ENCODE results near the gene TBL1Y. TPM values are rescaled to one million over a fixed set of nuclear protein-coding genes. Genes with fewer than 3 reads are reported as not detected.

Gene TBL1Y
- total RNA-seq, 4 donors from 2014 or later, result 0.27 to 0.31 TPM; not detected in 2

DNA sequence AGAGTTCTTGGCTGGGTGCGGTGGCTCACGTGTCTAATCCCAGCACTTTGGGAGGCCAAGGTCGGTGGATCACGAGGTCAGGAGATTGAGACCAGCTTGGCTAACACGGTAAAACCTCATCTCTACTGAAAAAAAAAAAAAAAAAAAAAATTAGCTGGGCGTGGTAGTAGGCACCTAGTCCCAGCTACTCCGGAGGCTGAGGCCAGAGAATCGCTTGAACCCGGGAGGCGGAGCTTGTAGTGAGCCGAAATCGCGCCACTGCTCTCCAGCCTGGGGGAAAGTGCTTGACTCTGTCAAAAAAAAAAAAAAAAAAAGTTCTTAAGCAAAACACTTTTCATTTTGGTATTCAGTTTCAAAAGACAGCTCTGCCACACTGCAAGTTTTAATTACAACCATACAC is 37.9 kb downstream of the TBL1Y start:
- no peak for ATAC-seq
- Histone ChIP-seq H3K4me1 (no peaks in the 10 kb centered on the region), H3K27ac (no peak overlapping the region), H3K36me3 (no peaks in the 10 kb centered on the region), H3K9me3 (no peaks in the 10 kb centered on the region), H3K27me3 (no peaks in the 10 kb centered on the region), H3K4me3 (no peak overlapping the region)
- TF ChIP-seq EP300 (IDR thresholded peaks at IDR 0.05) (no peak), POLR2AphosphoS5 (IDR thresholded peaks at IDR 0.05) (no peak), POLR2A (IDR thresholded peaks at IDR 0.05) (no peak)
- TF ChIP-seq, protein P1, sequence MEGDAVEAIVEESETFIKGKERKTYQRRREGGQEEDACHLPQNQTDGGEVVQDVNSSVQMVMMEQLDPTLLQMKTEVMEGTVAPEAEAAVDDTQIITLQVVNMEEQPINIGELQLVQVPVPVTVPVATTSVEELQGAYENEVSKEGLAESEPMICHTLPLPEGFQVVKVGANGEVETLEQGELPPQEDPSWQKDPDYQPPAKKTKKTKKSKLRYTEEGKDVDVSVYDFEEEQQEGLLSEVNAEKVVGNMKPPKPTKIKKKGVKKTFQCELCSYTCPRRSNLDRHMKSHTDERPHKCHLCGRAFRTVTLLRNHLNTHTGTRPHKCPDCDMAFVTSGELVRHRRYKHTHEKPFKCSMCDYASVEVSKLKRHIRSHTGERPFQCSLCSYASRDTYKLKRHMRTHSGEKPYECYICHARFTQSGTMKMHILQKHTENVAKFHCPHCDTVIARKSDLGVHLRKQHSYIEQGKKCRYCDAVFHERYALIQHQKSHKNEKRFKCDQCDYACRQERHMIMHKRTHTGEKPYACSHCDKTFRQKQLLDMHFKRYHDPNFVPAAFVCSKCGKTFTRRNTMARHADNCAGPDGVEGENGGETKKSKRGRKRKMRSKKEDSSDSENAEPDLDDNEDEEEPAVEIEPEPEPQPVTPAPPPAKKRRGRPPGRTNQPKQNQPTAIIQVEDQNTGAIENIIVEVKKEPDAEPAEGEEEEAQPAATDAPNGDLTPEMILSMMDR (IDR thresholded peaks at IDR 0.05), result no peak
- WGBS, 2 donors (ENCODE audit: low coverage in 1 of 2), result no CpG with 5 or more reads among the region's 13 CpGs

DNA sequence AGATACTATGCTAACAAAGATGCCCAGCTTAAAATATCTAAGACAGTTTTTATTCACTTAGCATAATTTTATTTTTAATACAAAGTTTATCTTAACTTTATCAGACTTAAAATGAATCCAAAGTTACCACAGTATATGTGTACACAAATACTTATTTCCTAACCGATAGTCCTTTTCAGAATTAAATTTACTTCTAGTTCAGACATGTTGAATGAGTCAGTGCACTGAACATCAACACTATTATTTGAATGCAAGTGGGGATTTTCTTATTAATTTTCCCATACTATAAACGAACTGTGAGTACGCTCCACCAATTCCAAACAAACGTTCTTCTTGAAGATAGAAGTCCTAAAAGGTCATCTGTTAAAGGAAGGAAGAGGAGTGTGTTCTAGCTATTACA is 39.5 kb downstream of the TBL1Y start:
- no peak for ATAC-seq
- no peaks in the 10 kb centered on the region for H3K4me1 ChIP-seq
- TF ChIP-seq EP300 (IDR thresholded peaks at IDR 0.05), result no peak
- no peak for TF ChIP-seq POLR2AphosphoS5 (IDR thresholded peaks at IDR 0.05)
- TF ChIP-seq, protein P1 (IDR thresholded peaks at IDR 0.05), result no peak
- TF ChIP-seq POLR2A (IDR thresholded peaks at IDR 0.05), result no peak
- H3K27ac ChIP-seq, result no peak overlapping the region
- H3K4me3 ChIP-seq, result no peak overlapping the region
- 31% methylated on average over 1 of the region's 4 CpGs; no CpG with 5 or more reads in 1 of the 2 donors for WGBS, 2 donors (ENCODE audit: low coverage in 1 of 2)
- no peaks in the 10 kb centered on the region for H3K9me3 ChIP-seq
- H3K27me3 ChIP-seq, result no peaks in the 10 kb centered on the region
- H3K36me3 ChIP-seq, result no peaks in the 10 kb centered on the region

DNA sequence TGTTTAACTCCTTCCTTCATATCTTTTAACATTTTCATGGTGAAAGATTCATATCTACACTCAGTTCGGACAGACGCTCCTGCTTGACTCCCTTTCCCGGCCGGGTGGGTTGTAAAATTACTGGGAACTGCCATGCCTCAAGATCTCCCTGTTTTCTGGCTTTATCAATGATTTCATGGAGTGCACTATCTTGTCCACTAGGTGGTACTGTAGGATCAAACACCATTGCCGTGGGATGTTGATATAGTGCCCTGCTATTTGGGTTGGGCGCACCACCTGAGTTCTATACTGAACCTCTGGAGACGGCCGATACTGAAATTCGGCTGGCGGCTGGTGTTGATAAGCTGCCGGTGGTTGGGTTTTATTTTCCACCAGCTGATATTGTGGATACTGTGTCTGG is 54.2 kb downstream of the TBL1Y start:
- Histone ChIP-seq H3K27me3 (no peaks in the 10 kb centered on the region), H3K4me1 (no peaks in the 10 kb centered on the region), H3K27ac (no peak overlapping the region), H3K9me3 (no peaks in the 10 kb centered on the region), H3K4me3 (no peak overlapping the region), H3K36me3 (no peaks in the 10 kb centered on the region)
- WGBS, 2 donors (ENCODE audit: low coverage in 1 of 2), result 3% methylated on average over 4 of the region's 11 CpGs; no CpG with 5 or more reads in 1 of the 2 donors
- ATAC-seq, result no peak
- no peak for TF ChIP-seq POLR2AphosphoS5 (IDR thresholded peaks at IDR 0.05)
- TF ChIP-seq, protein P1 (IDR thresholded peaks at IDR 0.05), result peak in 3 of 4 experiments; percentile 39 to 59 (median 58)

DNA sequence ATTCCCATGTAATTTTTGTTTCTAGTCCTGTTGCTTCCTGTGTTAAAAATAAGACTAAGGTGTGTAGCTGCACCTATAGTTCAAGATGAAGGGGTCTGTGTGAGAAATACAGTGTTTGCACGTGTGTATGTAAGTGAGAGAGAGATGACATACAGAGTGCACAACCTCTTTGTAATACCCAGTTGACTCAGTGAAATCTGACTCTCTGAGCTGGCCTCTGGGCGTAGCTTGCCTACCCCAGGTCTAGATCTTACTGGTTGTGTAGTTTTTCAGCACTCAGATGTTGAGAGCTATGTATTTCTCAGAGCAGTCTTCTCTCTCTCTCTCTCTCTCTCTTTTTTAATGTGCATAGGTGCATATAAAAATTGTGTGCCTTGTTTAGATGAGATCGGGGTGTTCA is 56.0 kb downstream of the TBL1Y start:
- Histone ChIP-seq H3K27ac (no peak overlapping the region), H3K9me3 (no peaks in the 10 kb centered on the region), H3K4me1 (no peaks in the 10 kb centered on the region), H3K4me3 (no peak overlapping the region), H3K36me3 (no peaks in the 10 kb centered on the region), H3K27me3 (no peaks in the 10 kb centered on the region)
- TF ChIP-seq POLR2A (IDR thresholded peaks at IDR 0.05) (no peak), EP300 (IDR thresholded peaks at IDR 0.05) (no peak), POLR2AphosphoS5 (IDR thresholded peaks at IDR 0.05) (no peak)
- TF ChIP-seq, protein P1 (IDR thresholded peaks at IDR 0.05), result no peak
- 73% methylated on average over 1 of the region's 3 CpGs; no CpG with 5 or more reads in 1 of the 2 donors for WGBS, 2 donors (ENCODE audit: low coverage in 1 of 2)
- no peak for ATAC-seq

DNA sequence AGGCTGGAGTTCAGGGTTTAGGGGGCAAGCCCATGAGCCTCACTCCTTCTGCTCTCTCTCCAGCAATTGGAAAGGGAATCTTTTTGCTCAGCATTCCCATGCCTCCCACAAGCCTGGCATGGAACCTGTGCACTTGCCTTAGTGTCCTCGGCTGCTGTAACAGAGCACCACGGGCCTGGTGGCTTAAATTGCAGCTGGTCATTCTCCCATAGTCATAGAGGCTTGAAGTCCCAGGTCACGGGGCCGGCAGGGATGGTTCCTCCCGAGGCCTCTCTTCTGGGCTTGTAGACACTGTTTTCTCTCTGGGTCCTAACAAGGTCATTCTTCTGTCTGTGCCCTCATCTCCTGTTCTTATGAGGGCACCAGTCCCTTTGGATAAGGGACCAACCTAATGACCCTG is 57.2 kb downstream of the TBL1Y start:
- no peaks in the 10 kb centered on the region for H3K9me3 ChIP-seq
- H3K36me3 ChIP-seq, result no peaks in the 10 kb centered on the region
- no peaks in the 10 kb centered on the region for H3K27me3 ChIP-seq
- H3K4me3 ChIP-seq, result no peak overlapping the region
- WGBS, 2 donors (ENCODE audit: low coverage in 1 of 2), result no CpG with 5 or more reads among the region's 5 CpGs
- no peaks in the 10 kb centered on the region for H3K4me1 ChIP-seq
- H3K27ac ChIP-seq, result no peak overlapping the region
- no peak for ATAC-seq
- TF ChIP-seq EP300 (IDR thresholded peaks at IDR 0.05) (no peak), POLR2A (IDR thresholded peaks at IDR 0.05) (no peak), POLR2AphosphoS5 (IDR thresholded peaks at IDR 0.05) (no peak)
- TF ChIP-seq, protein P1 (IDR thresholded peaks at IDR 0.05), result no peak

Data from gastroesophageal sphincter (tissue), 4 donors.